Stimulated activated CD4-positive, alpha-beta T cell treated with anti-CD3 and anti-CD28 coated beads, Interleukin-12 subunit alpha, Interleukin-12 subunit beta, amount 100 ng/mL, for 24 hours (primary cell): ENCODE data around the gene RTF1.

ENCODE experiments used
- DNase-seq, 2 experiments: peaks; one replicate each; pipeline ENCODE4 v3.0.0-alpha.2; 2020; ENCODE audit warnings: low read depth in 2 of 2

The RTF1 gene

DNA sequence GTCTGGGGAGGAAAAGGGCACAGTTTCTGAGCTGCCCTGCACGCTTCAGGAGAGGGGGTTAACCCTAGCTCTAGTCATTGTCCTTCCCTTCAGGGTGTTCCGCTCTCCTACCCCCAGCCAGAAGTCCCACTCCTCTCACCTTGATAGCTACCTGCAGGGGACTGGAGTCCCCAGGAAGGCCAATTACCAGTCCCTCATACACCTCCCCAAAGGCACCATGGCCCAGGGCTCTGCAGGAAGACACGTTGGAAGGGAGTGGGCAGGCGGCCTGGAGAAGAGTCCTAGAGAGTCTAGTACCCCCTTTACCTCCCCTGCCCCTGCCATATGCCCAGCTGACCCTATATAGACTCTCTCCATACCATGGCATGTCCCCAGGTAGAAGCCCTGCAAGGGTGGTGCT lies 88.9 kb downstream of the RTF1 start:
- no peak for DNase-seq

DNA sequence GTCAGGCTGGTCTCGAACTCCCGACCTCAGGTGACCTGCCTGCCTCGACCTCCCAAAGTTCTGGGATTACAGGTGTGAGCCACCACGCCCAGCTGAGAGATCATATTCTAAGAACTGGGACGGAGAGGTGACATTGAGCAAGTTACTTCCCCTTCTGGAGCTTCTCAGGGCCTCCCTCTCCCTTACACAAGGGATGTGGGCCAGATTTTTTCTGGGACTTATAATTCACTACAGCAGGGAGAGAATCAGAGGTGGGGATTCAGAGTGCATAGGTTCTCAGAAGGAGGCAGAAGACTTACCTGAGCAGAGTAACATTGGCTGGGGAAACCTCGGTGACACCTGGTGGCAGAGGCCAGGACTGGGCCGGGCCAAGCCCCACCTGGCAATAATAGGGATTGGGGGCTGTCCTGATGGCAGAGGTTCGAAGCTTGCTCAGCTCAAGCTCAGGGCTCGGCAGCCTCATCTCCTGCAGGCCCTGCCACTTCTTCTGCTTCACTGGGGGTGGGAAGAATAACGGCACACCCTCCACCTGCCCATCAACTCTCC lies 90.0 kb downstream of the RTF1 start:
- DNase-seq, result no peak

DNA sequence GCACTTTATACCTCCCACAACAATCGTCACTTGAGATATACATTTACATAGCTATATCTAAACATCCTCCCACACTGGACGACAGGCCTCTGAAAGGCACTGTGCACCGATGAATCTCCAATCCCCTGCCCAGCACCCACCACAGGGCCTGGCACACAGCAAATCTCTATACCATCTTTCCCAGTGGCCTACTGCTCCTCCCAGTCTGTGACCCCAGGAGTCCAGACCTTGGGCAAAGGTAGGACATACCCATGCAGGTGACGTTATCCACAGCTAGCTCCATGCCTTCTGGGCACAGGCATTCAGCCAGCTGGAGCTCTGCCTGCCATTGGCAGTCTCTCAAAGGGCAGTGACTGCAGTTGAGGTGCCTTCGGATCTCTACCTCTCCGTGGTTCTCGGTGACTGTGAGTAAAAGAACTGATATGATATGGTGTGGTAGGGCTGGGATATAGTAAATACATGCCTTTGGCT lies 91.0 kb downstream of the RTF1 start:
- no peak for DNase-seq

DNA sequence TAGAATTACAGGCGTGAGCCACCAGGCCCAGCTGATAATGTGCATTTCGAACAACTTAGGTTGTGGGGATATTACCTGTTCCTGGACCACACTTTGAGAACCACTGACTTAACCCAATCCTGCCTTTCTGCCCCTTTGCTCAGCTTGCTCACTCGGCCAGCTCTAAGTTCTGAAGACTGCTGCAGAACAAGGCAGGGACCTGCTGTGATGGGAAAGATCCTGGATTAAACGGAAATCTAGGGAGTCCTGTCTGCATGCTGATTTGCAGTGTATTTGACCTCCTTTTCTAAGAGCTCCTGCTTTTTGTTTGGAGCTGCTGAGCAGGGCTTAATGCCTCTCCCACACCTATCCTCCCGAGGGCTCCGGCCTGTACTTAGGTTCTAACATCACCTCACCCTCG lies 93.8 kb downstream of the RTF1 start:
- DNase-seq, result no peak

DNA sequence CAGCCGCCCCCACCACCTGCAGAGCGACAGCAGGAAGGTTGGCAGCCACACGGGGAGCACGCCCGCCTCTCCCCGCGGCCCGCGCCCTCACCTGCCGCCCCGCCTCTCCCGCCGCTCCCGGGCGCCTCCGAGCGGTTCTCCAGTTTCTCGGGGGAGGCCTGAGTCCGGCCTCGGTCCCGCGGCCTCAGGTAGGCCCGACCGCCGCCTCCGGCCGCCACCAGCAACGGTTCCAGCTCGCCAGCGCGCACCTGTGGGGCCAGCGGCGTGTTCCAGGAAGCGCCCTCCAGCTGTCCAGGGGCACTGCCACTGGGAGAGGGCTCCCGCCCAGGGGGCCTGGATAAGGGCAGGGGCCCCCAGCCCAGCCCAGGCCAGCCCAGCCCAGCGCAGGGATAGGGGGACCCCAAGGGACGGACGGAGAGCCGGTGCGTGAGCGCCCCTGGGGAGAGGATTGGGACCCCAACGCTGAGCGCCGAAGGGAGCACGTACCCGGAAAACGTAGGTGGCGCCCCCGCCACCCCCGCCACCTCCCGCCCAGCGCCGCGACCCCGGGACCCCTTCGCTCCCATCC lies 94.5 kb downstream of the RTF1 start:
- DNase-seq, result no peak

DNA sequence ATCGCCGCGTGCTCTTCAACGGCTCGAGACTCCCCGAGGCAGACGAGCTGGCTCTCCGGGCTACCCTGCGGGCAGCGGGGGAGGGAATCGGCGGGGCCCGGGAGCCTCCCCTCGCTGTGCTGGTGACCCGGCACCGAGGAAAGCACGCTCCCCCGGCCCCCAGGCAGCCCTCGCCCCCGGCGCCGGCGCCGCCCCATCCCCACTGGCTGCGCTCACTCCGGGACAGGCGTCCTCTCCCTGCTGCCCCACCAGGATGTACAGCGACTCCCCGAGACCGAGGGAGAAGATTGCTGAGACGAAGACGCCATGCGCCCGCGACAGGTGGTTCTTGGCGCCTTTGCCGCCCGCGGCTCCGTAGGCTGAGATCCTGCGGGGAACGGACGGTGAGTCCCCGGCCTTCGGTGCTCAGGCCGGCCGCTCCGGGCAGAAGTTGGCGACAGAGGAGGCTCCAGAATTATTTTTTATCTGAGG lies 95.0 kb downstream of the RTF1 start:
- DNase-seq, result no peak

DNA sequence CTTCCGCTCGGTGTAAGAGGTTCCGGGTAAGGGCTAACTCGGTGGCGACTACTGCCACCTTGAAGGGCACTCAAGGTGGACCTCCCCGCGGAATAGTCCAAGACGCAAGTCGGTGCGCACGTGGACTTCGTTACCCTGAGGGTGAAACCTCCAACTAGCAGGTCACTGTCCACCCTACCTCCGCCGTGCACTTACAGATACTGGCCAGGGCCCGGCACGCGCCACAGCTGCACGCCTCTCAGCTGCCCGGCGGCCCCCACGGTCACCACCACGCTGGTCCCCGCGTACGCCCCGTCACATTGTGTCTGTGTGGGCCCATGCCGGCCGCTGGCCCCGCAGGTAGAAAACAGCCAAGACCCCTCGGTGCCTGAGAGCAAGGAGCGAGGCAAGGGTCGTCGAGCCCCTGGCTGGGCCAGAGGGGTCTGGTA lies 95.6 kb downstream of the RTF1 start:
- no peak for DNase-seq

DNA sequence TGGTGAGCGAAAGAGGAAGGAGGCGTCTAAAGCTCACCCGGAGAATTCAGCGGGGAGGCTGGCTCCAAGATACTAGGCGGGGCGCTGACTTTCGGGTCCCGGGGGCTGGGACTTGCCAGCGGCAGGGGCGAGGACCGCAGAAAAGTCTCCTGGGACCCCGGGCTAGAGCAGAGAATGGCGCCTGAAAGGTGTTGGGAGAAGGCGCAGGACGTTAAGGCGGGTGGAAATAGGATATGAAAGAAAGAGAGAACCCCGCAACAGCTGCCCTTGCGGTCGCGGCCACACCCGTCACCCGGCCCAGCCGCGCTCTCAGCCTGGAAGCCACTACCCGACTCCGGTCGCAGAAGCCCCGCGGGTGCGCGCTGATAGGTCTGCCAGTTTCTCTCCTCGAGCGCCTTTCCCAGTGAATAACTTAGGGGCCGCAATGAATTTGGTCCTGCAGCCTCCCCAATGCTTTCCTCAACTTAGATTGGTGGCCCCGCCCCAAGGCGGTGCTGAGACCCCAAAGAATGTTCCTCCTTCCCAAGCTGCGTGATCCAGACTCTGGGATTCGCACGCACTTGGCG lies 96.1 kb downstream of the RTF1 start:
- DNase-seq, result no peak

DNA sequence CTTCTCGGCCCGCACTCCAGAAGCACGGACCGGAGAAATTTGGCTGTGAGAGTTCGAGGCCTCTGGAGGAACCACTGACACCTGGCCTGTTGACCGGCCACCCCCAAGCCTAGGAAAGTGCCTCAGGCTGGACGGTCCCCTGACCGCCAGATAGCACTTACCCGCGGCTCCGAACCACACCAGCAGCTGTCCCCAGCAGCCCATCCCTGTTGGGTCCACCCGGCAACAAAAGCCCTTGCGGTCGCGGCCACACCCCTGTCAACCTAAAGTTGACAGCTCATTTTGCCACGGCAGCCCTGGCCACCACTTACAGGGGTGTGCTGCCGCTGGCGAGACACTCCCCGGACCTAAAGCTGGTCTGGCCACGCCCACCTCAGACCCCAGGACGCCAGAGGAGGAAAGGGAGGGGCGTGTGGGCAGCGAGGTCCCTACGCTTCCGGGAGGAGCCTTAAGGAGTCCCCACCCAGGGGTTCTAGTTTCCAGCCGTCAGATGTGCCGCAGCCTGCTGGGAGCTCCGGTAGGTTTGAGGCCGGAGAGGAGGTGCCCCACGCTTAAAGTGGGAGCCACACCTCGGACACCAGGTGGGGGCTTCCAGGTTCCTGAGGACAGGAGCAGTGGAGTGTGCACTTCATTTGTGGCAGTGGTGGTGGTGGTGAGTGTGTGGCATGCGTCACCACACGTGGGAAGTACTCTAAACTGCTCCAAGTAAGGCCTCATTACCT lies 96.8 kb downstream of the RTF1 start, which contains the start of gene LTK:
Gene LTK, minus strand, starts transcription at position 322 of the 722 bp plus-strand sequence. Its CDS starts 118 bp downstream, at position 204.
- no peak for DNase-seq

DNA sequence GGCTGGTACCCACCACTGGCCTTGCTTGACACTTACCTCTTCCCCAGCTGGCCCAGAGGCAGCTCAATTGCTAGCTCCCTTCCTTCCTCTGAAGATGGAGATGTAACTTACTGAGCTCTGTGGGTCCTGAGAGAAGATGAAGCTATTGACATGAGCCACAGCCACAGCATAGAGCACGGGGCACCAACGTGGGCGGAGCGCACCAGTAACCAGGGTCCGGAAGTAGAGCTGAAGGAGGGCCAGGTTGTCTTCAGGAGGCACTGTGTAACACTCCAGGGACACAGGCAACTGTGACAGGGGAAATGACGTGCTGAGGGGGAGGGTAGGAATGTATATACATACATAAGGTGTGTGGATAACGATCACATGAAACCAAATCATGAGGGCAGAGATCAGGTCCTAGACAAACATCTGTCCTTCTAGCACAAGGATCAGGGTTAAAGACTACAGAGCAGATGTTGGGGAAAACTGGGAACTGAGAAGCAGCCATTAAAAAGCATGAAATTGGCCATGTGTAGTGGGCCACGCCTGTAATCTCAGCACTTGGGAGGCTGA lies 101.1 kb downstream of the RTF1 start:
- no peak for DNase-seq

DNA sequence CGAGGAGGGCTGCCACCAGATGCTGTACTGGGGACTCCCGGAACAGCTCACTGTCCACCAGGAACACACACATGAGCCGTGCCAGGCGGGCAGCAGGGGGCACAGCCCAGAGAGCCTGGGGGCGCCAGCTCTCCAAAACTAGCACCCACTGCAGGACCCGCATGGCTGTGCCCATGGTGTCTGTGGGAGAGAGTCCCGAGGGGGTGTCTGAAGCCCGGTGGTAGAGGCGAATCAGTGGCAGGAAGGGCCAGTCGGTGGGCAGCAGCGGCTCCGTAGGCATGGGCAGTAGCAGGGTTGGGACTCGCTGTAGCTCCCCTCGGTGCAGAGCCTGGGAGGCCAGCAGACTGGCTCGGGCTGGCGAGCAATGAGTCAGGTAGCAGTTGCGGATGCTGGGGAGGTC lies 103.7 kb downstream of the RTF1 start:
- DNase-seq, result no peak

DNA sequence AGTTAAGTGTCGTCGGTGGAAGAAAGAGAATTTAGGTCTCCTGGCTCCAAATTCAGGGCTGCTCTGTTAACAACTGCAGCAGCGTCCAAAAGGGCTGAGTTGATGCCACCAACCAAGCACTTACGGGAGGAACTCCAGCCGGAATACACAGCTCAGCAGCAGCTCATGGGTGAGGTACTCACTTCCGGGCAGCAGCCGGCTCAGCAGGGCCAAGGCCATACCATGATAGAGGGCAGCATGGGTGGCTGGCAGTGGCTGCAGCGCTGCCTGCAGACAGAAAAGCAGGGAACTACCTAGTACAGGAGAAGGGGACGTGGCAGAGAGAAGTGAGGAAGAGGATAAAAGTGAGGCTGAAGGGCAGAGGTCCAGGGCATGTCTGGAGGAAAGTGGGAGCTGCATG lies 104.7 kb downstream of the RTF1 start:
- DNase-seq, result no peak

DNA sequence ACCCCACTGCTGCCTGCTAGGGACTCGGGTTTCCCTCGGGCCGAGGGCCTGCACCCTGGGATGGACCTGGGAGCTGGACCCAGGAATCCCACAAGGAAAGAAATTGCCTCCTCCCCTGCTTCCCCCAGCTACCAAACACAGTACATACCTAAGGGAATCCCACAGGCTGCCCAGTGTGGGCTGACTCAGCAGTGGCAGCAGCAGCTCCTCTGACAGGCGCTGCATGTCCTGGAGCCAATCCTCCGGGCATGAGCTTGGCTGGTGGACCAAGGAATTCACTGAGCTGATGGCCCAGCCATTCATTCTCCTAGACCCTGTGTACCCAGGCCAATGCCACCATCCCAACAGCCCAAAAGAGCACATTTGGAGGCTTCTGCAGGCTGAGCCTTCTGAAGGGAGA lies 106.2 kb downstream of the RTF1 start:
- no peak for DNase-seq

DNA sequence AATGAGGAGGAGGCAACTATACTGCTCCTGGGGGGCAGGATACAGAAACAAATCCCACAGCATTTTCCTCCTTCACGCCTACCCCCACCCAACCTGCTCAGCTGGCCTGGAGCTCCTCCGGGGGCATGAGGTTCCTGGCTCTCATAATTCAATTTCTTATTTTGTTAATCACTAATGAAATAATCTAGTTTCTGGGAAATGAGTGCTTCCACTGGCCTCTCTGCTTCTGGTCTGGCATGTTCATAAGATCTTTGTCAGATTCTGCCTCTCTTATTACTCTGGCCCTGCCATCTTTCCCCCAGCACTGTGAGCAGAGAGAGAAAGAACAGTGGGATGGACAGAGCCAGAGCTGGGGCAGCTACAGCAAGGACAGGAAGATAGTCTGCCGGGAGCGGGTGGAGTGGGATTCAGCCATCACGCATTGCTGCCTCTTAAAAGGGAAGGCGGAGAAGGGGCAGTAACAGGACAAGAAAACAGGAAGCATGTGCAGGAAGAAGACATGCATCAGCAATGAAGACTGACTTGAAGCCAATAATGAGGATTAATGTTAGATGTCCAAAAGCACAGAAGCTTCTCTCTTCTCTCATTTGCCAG lies 113.6 kb downstream of the RTF1 start:
- no peak for DNase-seq
